Gastrocnemius medialis (tissue), 4 donors: ENCODE measurements around the gene WDR5.

Source experiments
- POLR2A ChIP-seq, 2 donors: fragments of 450-650 bp; IDR thresholded peaks; one replicate each; pipeline ENCODE4 v1.6.1; 2017; ENCODE audit warnings: antibody characterized with exemption in 2 of 2, mild to moderate bottlenecking in 2 of 2, moderate library complexity in 2 of 2
- TF ChIP-seq, protein P1 (sequence below), 5 experiments: fragments of 450-650 bp in 3 of 5; fragments of 200-600 bp in 2 of 5; sonication (generic) in 2 of 5; IDR thresholded peaks in 4 of 5; conservative IDR thresholded peaks in 1 of 5; 1 replicate in 4 of 5; 2 replicates in 1 of 5; pipeline ENCODE4 v1.5.1; 2016 to 2019; ENCODE audit warnings: antibody characterized with exemption in 5 of 5, mild to moderate bottlenecking in 3 of 5, moderate library complexity in 3 of 5

GRCh38 chr9:134153450-134153849, 17.6 kb downstream of the WDR5 start:
- TF ChIP-seq, protein P1, sequence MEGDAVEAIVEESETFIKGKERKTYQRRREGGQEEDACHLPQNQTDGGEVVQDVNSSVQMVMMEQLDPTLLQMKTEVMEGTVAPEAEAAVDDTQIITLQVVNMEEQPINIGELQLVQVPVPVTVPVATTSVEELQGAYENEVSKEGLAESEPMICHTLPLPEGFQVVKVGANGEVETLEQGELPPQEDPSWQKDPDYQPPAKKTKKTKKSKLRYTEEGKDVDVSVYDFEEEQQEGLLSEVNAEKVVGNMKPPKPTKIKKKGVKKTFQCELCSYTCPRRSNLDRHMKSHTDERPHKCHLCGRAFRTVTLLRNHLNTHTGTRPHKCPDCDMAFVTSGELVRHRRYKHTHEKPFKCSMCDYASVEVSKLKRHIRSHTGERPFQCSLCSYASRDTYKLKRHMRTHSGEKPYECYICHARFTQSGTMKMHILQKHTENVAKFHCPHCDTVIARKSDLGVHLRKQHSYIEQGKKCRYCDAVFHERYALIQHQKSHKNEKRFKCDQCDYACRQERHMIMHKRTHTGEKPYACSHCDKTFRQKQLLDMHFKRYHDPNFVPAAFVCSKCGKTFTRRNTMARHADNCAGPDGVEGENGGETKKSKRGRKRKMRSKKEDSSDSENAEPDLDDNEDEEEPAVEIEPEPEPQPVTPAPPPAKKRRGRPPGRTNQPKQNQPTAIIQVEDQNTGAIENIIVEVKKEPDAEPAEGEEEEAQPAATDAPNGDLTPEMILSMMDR (IDR thresholded peaks at IDR 0.05 in 4 of 5, conservative IDR thresholded peaks at IDR 0.05 in 1 of 5): no peak
- TF ChIP-seq POLR2A (IDR thresholded peaks at IDR 0.05): no peak
